GM19324 (cell line): ENCODE data around the gene TEKT2.

Experiments
- ATAC-seq: cut with Tn5 transposase; IDR thresholded peaks from one replicate; pipeline ENCODE4 v1.9.1; 2021; ENCODE audit warnings: mild to moderate bottlenecking, moderate library complexity; ENCODE audit not compliant: unreplicated experiment, low FRiP score

The TEKT2 gene

DNA sequence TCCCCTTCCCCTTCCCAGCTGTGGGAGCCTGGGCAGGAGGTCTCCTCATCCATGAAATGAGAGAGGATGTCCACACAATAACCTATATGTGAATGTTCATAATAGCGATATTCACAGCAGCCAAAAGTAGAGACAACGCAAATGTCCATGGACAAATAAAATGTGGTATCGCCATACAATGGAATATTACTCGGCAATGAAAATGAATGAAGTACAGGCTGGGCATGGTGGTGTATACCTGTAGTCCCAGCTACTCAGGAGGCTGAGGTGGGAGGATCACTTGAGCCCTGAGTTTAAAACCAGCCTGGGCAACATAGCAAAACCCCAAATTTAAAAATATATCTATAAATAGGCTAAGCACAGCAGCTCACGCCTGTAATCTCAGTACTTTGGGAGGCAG is 17.7 kb downstream of the TEKT2 start:
- no peak for ATAC-seq

- ATAC-seq: no peak
These were observed 22.4 kb downstream of the TEKT2 start for GRCh38 chr1:36106269-36106668.

- ATAC-seq: no peak
These were observed 23.5 kb downstream of the TEKT2 start for GRCh38 chr1:36107394-36107793.

GRCh38 chr1:36108314-36108713 is 24.4 kb downstream of the TEKT2 start:
- ATAC-seq: no peak

DNA sequence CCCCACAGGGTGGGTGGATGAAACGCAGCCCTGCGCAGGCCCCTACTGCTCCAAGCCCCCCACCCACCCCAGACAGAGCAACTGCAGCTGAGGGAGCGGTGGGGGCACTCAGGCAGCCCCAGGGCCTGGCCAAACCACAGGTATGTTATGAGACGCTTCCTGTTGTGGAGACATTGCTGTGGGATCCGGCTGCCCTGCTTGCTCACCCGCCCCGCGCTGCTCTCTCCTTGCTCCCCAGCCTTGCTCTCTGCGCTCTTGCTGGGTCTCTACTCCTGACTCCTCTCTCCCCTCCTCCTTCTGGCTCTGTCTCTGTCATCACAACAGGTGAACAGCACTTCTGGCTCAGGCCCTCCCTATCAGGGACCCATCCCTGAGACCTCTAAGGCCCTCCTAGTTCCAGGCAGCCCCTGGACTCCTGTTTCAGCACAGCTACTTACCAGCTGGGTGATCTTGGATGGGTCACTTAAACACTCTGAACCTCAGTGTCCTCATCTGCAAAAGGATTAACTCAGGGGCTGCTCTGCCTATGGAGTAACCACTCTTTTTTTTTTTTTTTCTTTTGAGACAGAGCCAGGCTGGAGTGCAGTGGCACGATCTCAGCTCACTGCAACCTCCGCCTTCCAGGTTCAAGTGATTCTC is 25.3 kb downstream of the TEKT2 start:
- no peak for ATAC-seq

DNA sequence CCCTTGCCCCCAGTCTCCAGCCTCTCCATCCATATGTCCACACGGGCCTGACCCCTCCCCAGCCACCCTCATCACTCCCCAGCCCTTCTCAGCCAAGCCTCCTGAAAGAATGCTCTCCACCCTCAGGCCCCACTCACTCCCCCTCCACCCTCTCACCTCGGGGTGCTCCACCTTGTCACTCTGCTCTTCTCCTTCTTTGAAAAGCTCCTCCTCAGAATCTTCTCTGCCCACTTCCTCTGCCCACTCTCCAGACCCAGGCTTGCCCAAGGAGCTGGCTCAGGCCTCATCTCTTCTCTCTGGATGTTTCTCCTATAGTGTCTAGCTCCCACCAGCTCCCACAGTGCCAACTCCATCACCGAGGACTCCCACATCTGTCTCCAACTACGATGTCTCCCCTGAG is 27.3 kb downstream of the TEKT2 start:
- no peak for ATAC-seq

DNA sequence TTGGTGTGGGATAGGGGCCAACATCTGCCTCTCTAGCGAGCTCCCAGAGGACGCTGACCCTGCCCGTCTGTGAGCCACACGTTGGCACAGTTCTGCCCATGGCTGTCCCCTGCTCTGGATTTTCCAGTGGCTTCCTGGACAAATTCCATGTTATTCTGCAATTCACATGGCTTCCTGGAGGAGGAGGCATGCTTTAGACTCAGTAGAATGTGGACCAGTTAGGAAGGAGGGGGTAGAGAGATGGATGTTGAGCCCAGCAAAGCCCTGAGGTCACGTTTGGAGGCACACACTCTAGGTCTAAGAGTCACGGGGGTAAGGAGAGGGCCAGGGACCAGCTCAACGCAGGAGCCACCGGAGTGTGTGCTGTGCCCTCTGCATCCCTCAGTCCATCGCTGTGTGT is 28.9 kb downstream of the TEKT2 start:
- no peak for ATAC-seq

- no peak for ATAC-seq
These were observed 30.5 kb downstream of the TEKT2 start for GRCh38 chr1:36114371-36114770.

DNA sequence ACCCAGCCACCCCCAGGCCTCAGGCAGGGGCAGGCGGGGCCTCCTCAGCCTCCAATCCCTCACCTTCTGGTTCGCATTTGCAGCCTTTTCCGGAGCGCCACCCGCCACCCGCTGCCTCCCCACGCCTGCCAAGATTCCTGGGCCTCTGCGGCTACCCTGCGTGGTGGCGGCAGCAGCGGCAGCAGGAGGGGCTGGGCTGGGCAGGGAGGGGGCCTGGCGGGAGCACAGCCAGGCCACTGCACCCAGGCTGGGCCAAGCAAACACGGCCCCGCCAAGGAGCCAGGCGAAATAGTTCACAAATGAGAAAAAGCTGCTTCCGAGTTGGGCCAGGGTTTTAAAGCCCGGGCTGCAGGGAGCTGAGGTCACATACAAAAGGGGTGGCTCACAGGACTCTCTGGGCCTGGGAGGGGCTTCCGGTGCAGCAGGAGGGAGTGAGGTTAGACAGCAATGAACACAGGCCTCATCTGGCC is 31.3 kb downstream of the TEKT2 start:
- no peak for ATAC-seq

- ATAC-seq: no peak
These were observed 32.0 kb downstream of the TEKT2 start for GRCh38 chr1:36115931-36116330.

GRCh38 chr1:36116901-36117300 is 33.0 kb downstream of the TEKT2 start:
- ATAC-seq: no peak

GRCh38 chr1:36118447-36119204 is 34.7 kb downstream of the TEKT2 start:
- no peak for ATAC-seq

DNA sequence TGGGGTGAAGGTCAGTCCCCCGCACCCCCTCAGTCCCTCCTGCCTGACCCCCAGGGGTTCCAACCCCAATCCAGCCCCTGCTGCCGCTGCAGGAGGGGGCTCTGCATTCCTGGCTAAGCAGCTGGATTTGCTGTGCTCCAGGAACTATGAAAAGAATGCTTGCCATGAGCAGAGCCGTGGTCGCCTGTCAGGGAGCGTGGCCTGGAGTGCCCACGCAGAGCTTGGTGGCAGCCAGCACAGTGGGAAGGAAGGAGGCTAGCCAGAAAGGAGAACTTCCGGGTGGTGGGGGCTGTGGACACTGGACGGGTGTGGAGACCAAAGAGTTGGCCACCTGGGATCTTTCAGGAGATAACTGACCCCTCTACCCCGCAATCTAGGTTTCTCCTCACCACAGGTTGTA is 35.6 kb downstream of the TEKT2 start:
- no peak for ATAC-seq

- ATAC-seq: no peak
These were observed 38.5 kb downstream of the TEKT2 start for GRCh38 chr1:36122062-36123030.

GRCh38 chr1:36123356-36123755 is 39.5 kb downstream of the TEKT2 start:
- no peak for ATAC-seq

- ATAC-seq: no peak
These were observed 40.7 kb downstream of the TEKT2 start for GRCh38 chr1:36124404-36125128.

GRCh38 chr1:36125129-36125991 is 41.5 kb downstream of the TEKT2 start, which contains the start of gene COL8A2:
COL8A2 (minus strand) TSS chr1:36125222; CDS start chr1:36100242, 24,980 bp downstream.
- ATAC-seq: no peak

GRCh38 chr1:36126005-36126716 is 42.3 kb downstream of the TEKT2 start:
- ATAC-seq: no peak
